ENCODE measurements around the gene MAP4K4. TPM values are rescaled to one million over a fixed set of nuclear protein-coding genes. Genes with fewer than 3 reads are reported as not detected.

The MAP4K4 gene
- total RNA-seq, 2 donors from 2014 or later: 47.5 to 50.4 TPM

DNA sequence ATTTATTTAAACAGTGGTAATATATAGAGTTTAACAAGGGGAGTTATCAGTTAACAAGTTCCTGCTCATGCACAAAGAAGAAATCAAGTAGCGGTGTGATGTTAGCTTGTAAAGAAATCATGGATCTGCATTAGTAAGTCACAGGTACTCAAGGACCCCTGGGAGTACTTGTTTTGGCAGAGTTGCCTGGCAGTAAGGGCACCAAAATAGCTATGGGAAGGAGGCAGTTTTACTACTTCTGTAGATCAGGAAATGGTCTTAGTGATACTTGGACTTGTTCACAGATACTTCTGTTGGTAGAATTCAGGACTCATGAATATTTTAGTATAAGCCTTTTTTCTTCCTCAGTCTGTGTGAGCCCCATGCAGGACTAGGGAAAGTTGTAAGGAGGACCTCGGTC, 186.9 kb downstream of the MAP4K4 start:
- Histone ChIP-seq H3K27me3 (no peaks in the 10 kb centered on the region), H3K4me1 (peaks cover 0 to 21% of the 10 kb centered on the region in 2 donors), H3K27ac (no peak overlapping the region), H3K4me3 (no peak overlapping the region), H3K36me3 (peaks cover 26% of the 10 kb centered on the region), H3K9me3 (no peaks in the 10 kb centered on the region)
- TF ChIP-seq, protein P1, sequence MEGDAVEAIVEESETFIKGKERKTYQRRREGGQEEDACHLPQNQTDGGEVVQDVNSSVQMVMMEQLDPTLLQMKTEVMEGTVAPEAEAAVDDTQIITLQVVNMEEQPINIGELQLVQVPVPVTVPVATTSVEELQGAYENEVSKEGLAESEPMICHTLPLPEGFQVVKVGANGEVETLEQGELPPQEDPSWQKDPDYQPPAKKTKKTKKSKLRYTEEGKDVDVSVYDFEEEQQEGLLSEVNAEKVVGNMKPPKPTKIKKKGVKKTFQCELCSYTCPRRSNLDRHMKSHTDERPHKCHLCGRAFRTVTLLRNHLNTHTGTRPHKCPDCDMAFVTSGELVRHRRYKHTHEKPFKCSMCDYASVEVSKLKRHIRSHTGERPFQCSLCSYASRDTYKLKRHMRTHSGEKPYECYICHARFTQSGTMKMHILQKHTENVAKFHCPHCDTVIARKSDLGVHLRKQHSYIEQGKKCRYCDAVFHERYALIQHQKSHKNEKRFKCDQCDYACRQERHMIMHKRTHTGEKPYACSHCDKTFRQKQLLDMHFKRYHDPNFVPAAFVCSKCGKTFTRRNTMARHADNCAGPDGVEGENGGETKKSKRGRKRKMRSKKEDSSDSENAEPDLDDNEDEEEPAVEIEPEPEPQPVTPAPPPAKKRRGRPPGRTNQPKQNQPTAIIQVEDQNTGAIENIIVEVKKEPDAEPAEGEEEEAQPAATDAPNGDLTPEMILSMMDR (IDR thresholded peaks at IDR 0.05): no peak
- no peak for DNase-seq (ENCODE audit: low spot score)

DNA sequence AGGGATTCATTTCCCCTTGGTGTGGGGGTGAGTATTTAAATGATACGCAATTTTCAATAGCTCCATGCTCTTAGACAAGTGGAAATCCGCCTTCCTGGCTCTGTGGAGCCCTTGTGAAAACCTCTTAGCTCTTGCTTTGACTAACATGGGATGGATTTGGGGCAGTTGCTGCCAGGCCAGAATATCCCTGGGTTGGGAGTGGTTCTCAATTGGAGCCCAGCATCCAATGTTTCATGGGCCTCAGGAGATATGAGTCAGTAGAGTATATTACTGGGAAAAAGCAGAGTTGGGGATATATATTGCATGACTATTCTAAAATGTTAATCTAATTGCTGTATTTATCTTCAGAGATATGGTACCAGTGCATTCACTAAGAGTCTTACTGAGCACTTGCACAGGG, 189.8 kb downstream of the MAP4K4 start:
- Histone ChIP-seq H3K27me3 (no peaks in the 10 kb centered on the region), H3K4me3 (no peak overlapping the region), H3K9me3 (no peaks in the 10 kb centered on the region), H3K36me3 (peaks cover 36% of the 10 kb centered on the region), H3K27ac (no peak overlapping the region), H3K4me1 (peaks cover 0 to 7% of the 10 kb centered on the region in 2 donors)
- DNase-seq (ENCODE audit: low spot score): no peak
- TF ChIP-seq, protein P1 (IDR thresholded peaks at IDR 0.05): no peak

DNA sequence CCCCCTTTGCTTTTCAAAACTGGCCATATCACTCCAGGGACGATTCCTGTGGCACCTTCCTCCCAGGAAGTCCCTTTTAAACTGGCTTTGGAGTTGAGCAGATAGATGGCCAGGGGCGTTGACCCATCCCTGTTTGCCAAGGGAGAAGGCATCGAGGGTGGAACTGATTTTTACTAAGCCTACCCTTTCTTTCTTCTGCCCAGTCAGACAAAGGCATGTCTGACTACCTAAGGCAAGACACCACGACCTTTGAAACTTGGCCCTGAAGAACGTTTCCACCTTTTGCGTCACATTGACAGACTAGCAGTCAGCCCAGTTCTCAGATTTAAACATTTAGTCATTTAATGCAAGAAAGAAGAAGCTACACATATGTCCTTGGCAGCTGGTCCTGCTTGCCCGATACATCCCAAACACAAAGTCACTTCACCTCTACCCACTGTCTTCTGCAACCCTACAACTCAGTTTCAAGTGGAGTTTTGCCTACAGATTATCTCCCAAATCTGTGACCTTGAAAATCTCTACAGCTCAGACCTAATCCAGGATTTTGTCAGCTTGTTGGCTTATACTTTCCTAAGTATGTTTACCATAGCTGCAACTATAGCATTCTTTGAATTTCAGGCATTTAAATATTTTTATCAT, 192.1 kb downstream of the MAP4K4 start:
- TF ChIP-seq, protein P1 (IDR thresholded peaks at IDR 0.05): no peak
- H3K36me3 ChIP-seq: peaks cover 28% of the 10 kb centered on the region

GRCh38 chr2:101892377-101892776, 194.9 kb downstream of the MAP4K4 start:
- H3K27me3 ChIP-seq: no peaks in the 10 kb centered on the region
- TF ChIP-seq, protein P1 (IDR thresholded peaks at IDR 0.05): no peak
- H3K27ac ChIP-seq: no peak overlapping the region
- peaks cover 28% of the 10 kb centered on the region for H3K36me3 ChIP-seq
- H3K4me1 ChIP-seq: no peaks in the 10 kb centered on the region
- H3K4me3 ChIP-seq: no peak overlapping the region
- no peak for DNase-seq (ENCODE audit: low spot score)
- H3K9me3 ChIP-seq: no peaks in the 10 kb centered on the region

More for the DNA sequence above, 192.1 kb downstream of the MAP4K4 start:
- H3K4me1 ChIP-seq: peaks cover 0 to 1% of the 10 kb centered on the region in 2 donors
- no peak for DNase-seq (ENCODE audit: low spot score)
- no peak overlapping the region for H3K4me3 ChIP-seq
- no peaks in the 10 kb centered on the region for H3K27me3 ChIP-seq
- no peaks in the 10 kb centered on the region for H3K9me3 ChIP-seq
- no peak overlapping the region for H3K27ac ChIP-seq

GRCh38 chr2:101893681-101894381, 196.3 kb downstream of the MAP4K4 start:
- Histone ChIP-seq H3K27ac (no peak overlapping the region), H3K4me3 (no peak overlapping the region), H3K4me1 (no peaks in the 10 kb centered on the region), H3K9me3 (no peaks in the 10 kb centered on the region), H3K36me3 (peaks cover 22% of the 10 kb centered on the region), H3K27me3 (no peaks in the 10 kb centered on the region)
- TF ChIP-seq, protein P1 (IDR thresholded peaks at IDR 0.05): no peak
- DNase-seq (ENCODE audit: low spot score): no peak

All from right atrium auricular region (tissue), 2 donors.